GM21390 (cell line): ENCODE results near the gene SYNJ2.

Source experiments
- ATAC-seq: cut with Tn5 transposase; IDR thresholded peaks from one replicate; pipeline ENCODE4 v1.9.1; 2021; ENCODE audit not compliant: unreplicated experiment

The SYNJ2 gene

GRCh38 chr6:158076548-158076947, 94.9 kb downstream of the SYNJ2 start:
- ATAC-seq = no peak

DNA sequence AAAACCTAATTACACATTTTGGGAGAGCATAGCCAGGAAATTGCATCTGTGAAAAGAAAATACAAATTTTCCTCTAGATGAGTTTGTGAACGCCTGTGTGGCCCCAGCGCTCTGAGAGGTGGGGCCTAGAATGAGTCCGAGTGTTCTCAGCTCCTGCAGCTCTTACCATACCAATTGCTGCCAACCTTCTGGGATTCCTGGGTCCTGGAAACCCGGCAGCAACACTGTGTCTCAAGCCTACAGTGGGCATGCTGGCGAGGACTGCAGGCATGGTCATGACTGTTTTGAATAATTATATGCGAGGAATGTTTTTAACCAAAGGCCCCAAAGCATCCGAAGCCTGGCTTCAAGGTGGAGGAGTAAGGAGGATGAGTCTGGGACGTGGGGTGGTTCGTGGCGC, 96.0 kb downstream of the SYNJ2 start:
- ATAC-seq = no peak

GRCh38 chr6:158078320-158078719, 96.7 kb downstream of the SYNJ2 start:
- ATAC-seq = no peak

DNA sequence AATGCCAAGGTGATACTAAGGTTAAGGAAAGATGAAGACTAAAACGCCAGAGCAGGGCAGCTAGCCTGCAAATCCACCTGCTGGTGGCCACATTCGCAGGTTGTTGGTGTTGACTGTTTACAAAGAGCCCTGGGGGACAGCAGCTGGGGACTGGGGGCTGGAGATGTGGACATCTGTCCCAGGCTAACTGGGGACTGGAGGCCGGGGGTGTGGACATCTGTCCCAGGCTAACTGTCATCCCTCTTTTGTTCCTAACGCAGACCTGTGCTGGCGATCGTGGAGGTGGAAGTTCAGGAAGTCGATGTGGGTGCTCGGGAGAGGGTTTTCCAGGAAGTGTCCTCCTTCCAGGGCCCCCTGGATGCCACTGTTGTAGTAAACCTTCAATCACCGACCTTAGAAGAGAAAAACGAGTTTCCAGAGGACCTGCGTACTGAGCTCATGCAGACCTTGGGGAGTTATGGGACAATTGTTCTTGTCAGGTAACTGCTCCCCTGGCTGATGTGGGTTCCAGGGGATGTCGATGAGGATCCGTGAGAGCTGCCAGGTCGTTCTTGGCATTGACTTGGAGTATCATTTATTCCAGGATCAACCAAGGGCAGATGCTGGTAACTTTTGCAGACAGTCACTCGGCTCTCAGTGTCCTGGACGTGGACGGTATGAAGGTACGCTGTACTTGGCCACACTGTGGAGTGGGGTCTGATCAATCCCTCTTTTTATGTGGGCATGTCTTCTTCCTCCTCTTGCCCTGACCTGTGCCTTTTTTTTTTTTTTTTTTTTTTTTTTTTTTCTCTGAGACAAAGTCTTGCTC, 99.4 kb downstream of the SYNJ2 start:
- no peak for ATAC-seq

DNA sequence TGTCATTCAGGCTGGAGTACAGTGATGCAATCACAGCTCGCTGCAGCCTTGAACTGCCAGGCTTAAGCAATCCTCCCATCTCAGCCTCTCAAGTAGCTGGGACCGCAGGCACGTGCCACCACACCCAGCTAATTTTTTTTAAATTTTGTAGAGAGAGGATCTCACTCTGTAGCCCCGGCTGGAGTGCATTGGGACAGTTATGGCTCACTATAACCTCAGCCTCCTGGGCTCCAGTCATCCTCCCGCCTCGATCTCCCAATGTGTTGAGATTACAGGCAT, 99.9 kb downstream of the SYNJ2 start:
- ATAC-seq = no peak

DNA sequence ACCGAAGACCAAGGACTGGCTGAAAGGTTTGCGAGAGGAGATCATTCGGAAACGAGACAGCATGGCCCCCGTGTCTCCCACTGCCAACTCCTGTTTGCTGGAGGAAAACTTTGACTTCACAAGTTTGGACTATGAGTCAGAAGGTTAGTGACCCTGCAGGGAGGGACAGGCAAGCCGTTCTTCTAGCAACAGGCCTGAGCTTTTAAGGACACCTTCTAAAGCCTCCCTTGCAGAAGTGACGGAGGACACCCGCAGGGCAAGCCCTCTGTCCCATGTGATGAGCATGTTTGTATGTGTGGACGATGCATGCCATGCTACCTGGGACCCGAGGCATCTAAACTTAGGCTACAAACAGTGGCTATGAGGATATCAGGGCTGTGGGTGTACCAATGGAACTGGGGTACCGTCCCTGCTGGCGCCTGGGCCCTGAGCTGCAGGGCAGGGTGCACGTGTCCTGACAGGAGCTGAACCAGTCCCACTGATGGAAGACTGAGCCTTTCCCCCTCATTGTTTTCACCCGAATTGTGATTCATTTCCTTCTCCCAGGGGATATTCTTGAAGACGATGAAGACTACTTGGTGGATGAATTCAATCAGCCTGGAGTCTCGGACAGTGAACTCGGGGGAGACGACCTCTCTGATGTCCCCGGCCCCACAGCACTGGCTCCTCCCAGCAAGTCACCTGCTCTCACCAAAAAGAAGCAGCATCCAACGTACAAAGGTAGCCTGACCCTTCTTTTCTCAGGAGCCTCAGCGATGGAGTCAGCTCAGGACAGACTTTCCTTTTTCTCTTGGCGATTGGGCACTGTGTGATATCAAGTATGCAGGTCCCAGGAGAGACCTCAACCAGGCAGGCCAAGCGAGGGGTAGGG, 102.0 kb downstream of the SYNJ2 start:
- no peak for ATAC-seq

DNA sequence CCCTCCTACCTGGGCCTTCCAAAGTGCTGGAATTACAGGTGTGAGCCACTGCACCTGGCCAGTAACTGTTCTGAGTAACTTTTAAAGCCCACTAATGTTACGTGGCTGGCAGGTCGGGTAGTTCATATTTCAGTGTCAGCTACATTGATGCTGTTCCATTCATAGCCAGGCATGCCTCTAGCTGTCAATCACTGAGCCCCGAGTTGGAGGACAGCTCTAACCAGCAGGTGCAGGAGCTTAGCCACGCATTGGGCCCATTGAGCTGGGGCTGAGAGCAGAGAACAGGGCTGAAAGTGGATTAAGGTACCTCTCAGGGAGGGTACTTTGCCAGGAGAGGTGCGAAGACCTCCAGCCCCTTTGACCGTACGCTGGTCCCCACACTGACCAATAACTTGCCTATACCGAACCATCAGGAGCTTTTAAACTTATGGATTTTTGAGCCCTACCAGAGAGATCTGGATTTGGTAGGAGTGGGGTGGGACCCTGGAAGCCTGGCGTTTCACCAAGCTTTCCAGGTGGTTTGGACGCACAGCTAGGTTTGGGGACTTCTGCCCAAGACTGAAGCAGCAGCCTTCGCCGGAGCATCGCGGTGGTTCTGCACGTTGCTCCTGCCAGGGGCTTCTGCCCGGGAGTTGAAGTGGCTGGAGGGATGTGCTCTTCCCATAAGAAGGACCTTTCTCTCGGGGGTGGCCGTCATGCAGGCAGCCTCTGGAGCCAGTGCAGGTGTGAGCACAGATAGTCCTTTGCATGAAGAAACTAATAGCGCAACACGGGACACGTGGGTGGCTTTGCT, 103.8 kb downstream of the SYNJ2 start:
- ATAC-seq = no peak

DNA sequence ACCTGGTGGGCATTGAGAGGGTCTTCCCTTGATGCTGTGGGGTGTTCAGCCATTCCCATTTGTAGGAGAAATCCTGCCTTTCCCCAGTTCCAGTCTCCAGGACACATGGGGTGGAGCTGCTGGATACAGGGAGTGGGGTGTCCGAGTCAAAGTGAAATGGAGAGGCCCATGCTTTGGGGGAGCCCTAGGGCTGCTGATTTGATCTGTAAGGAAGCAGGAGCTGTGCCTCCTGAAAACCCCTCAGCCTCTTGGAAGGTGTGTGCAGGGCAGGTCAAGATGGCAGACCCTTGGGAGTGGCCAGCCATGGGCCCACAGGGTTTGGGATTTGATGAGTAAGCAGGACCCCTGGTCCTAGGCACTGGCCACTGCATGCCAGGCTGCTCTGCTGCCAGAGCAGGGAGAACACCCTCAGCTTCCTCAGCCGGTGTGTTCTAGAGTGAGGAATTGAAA, 104.4 kb downstream of the SYNJ2 start:
- peak; percentile 7 for ATAC-seq

- peak; percentile 60 for ATAC-seq
These were observed 105.0 kb downstream of the SYNJ2 start for GRCh38 chr6:158086504-158087223.

GRCh38 chr6:158087224-158087867, 105.7 kb downstream of the SYNJ2 start:
- ATAC-seq = no peak

DNA sequence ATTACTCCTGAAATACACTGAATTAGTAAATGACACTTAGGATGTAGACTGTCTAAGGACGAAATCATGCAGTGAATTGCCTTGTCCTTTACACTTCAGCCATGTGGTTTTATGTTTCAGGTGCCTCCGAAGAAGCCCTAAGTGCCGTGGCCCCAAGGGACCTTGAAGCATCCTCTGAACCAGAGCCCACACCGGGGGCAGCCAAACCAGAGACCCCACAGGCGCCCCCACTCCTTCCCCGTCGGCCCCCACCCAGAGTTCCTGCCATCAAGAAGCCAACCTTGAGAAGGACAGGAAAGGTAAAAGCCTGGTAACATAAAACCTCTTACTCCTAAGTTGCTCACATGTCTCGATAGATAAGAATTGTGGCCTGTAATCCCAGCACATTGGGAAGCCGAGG, 111.1 kb downstream of the SYNJ2 start:
- ATAC-seq = no peak

DNA sequence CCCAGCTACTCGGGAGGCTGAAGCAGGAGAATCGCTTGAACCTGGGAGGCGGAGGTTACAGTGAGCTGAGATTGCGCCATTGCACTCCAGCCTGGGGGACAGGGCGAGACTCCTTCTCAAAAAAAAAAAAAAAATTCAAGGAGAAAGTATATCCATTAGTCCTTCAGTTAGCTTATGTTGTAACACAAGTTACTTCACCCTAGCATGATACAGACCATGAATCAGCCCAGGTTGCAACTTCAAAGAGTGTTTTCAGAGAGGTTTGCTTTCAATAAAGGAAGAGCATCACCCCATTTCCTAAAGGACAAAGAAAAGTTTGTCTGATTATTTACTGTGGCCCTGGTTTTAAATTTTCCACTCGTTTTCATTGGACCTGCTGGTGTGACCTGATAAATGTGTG, 113.4 kb downstream of the SYNJ2 start:
- ATAC-seq = no peak

DNA sequence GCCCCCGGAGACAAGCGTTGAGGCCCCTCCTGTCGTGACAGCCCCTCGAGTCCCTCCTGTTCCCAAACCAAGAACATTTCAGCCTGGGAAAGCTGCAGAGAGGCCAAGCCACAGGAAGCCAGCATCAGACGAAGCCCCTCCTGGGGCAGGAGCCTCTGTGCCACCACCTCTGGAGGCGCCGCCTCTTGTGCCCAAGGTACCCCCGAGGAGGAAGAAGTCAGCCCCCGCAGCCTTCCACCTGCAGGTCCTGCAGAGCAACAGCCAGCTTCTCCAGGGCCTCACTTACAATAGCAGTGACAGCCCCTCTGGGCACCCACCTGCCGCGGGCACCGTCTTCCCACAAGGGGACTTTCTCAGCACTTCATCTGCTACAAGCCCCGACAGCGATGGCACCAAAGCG, 114.0 kb downstream of the SYNJ2 start:
- no peak for ATAC-seq

- ATAC-seq = no peak
These were observed 121.6 kb downstream of the SYNJ2 start for GRCh38 chr6:158103228-158103627.

DNA sequence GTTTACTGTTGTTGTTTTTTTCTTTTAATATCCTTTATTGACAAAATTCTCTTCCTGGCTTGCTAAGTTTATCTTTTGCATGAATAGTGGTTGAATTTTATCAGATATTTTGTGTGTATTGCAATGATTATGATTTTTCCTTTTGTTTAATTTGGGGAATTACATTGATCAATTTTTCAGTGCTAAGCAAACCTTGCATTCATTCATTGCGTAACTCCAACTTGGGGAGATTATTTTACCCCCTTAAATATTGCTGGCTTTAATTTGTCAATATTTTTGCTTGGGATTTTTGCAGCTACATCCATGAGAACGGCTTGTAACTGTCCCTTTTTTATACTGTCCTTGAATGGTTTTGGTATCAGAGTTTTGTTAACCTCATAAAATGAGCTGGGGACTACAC, 123.0 kb downstream of the SYNJ2 start:
- ATAC-seq = no peak

- ATAC-seq = no peak
These were observed 128.1 kb downstream of the SYNJ2 start for GRCh38 chr6:158109748-158110147.

GRCh38 chr6:158110986-158111385, 129.3 kb downstream of the SYNJ2 start:
- no peak for ATAC-seq

DNA sequence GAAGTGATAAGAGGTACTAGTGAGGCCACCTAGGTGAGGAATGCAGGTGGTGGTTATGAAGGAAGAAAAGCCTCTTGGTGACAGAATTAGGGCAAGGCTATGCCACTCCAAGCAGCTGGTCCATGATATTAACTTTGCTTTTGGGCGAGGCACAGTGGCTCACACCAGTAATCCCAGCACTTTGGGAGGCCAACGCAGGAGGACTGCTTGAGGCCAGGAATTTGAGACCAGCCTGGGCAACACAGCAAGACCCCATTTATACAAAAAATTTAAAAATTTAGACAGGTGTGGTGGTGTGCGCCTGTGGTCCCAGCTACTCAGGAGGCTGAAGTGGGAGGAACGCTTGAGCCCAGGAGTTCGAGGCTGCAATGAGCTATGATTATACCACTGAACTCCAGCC, 130.3 kb downstream of the SYNJ2 start:
- ATAC-seq = no peak

- no peak for ATAC-seq
These were observed 132.1 kb downstream of the SYNJ2 start for GRCh38 chr6:158113802-158114201.

- no peak for ATAC-seq
These were observed 133.4 kb downstream of the SYNJ2 start for GRCh38 chr6:158115102-158115501.
